ENCODE measurements around the gene MOBP.

- TF ChIP-seq POLR2A (IDR thresholded peaks at IDR 0.05), result no peak
- TF ChIP-seq, protein P1, sequence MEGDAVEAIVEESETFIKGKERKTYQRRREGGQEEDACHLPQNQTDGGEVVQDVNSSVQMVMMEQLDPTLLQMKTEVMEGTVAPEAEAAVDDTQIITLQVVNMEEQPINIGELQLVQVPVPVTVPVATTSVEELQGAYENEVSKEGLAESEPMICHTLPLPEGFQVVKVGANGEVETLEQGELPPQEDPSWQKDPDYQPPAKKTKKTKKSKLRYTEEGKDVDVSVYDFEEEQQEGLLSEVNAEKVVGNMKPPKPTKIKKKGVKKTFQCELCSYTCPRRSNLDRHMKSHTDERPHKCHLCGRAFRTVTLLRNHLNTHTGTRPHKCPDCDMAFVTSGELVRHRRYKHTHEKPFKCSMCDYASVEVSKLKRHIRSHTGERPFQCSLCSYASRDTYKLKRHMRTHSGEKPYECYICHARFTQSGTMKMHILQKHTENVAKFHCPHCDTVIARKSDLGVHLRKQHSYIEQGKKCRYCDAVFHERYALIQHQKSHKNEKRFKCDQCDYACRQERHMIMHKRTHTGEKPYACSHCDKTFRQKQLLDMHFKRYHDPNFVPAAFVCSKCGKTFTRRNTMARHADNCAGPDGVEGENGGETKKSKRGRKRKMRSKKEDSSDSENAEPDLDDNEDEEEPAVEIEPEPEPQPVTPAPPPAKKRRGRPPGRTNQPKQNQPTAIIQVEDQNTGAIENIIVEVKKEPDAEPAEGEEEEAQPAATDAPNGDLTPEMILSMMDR (IDR thresholded peaks at IDR 0.05), result no peak
- no peak for TF ChIP-seq EP300 (IDR thresholded peaks at IDR 0.05)
- TF ChIP-seq POLR2AphosphoS5 (IDR thresholded peaks at IDR 0.05), result no peak
Observed at GRCh38 chr3:39469945-39470344, 2.5 kb downstream of the MOBP start.

All from stomach (tissue), 4 donors.